Mucosa of rectum (tissue), 2 donors: ENCODE measurements around the gene RNH1.
A peak's percentile ranks its signal among the peaks of the same experiment; 100 is the strongest.

ENCODE experiments used
- H3K27ac ChIP-seq, 2 donors: one replicate each; pipeline ENCODE4 v1.7.0; 2013; ENCODE audit warnings: inconsistent platforms in 2 of 2, low read depth in 2 of 2, low read length in 2 of 2
- H3K27me3 ChIP-seq, 2 donors: one replicate each; pipeline ENCODE4 v1.7.0; 2013; ENCODE audit warnings: low read length in 2 of 2; ENCODE audit not compliant: control insufficient read depth in 2 of 2, insufficient read depth in 2 of 2
- H3K36me3 ChIP-seq, 2 donors: one replicate each; pipeline ENCODE4 v1.7.0; 2013; ENCODE audit warnings: low read length in 2 of 2; ENCODE audit not compliant: control insufficient read depth in 2 of 2, insufficient read depth in 2 of 2
- H3K4me1 ChIP-seq, 2 donors: one replicate each; pipeline ENCODE4 v1.7.0; 2013; ENCODE audit warnings: low read length in 2 of 2, mild to moderate bottlenecking in 1 of 2; ENCODE audit not compliant: control insufficient read depth in 2 of 2, insufficient read depth in 2 of 2
- H3K4me3 ChIP-seq, 2 donors: one replicate each; pipeline ENCODE4 v1.7.0; 2013; ENCODE audit warnings: low read length in 2 of 2
- H3K9ac ChIP-seq, 2 donors: one replicate each; pipeline ENCODE4 v1.7.0; 2013; ENCODE audit warnings: low read length in 2 of 2, low read depth in 1 of 2, mild to moderate bottlenecking in 1 of 2
- H3K9me3 ChIP-seq, 2 donors: one replicate each; pipeline ENCODE4 v1.7.0; 2013; ENCODE audit warnings: low read length in 2 of 2; ENCODE audit not compliant: control insufficient read depth in 2 of 2
- donor health status: healthy.
- donor health status: Normal muscosa, but diverticular disease.

The RNH1 gene

GRCh38 chr11:530960-531831, 24.2 kb upstream of the RNH1 start:
- Histone ChIP-seq H3K4me3 (no peak overlapping the region), H3K36me3 (peaks cover 11 to 14% of the 10 kb centered on the region in 2 donors), H3K9me3 (no peaks in the 10 kb centered on the region), H3K27me3 (no peaks in the 10 kb centered on the region), H3K4me1 (peaks cover 13% of the 10 kb centered on the region in 2 donors), H3K9ac (no peak overlapping the region), H3K27ac (no peak overlapping the region)

GRCh38 chr11:529728-530411, 22.8 kb upstream of the RNH1 start:
- H3K27me3 ChIP-seq, result no peaks in the 10 kb centered on the region
- peaks cover 10 to 13% of the 10 kb centered on the region in 2 donors for H3K4me1 ChIP-seq
- no peaks in the 10 kb centered on the region for H3K9me3 ChIP-seq
- no peak overlapping the region for H3K9ac ChIP-seq
- no peak overlapping the region for H3K4me3 ChIP-seq
- H3K36me3 ChIP-seq, result peaks cover 11 to 14% of the 10 kb centered on the region in 2 donors
- no peak overlapping the region for H3K27ac ChIP-seq

GRCh38 chr11:528815-529727, 22.0 kb upstream of the RNH1 start:
- H3K4me1 ChIP-seq, result peaks cover 7 to 8% of the 10 kb centered on the region in 2 donors
- H3K9me3 ChIP-seq, result no peaks in the 10 kb centered on the region
- H3K36me3 ChIP-seq, result peaks cover 11 to 14% of the 10 kb centered on the region in 2 donors
- H3K4me3 ChIP-seq, result no peak overlapping the region
- no peak overlapping the region for H3K9ac ChIP-seq
- H3K27me3 ChIP-seq, result no peaks in the 10 kb centered on the region
- no peak overlapping the region for H3K27ac ChIP-seq

- Histone ChIP-seq H3K27me3 (no peaks in the 10 kb centered on the region), H3K27ac (no peak overlapping the region), H3K4me1 (peaks cover 0 to under 1% of the 10 kb centered on the region in 2 donors), H3K9ac (no peak overlapping the region), H3K36me3 (peaks cover 8 to 14% of the 10 kb centered on the region in 2 donors), H3K4me3 (no peak overlapping the region), H3K9me3 (no peaks in the 10 kb centered on the region)
Measured at GRCh38 chr11:528166-528814, 21.2 kb upstream of the RNH1 start.

GRCh38 chr11:526192-526591, 19.1 kb upstream of the RNH1 start:
- Histone ChIP-seq H3K9ac (no peak overlapping the region), H3K27ac (no peak overlapping the region), H3K36me3 (no peaks in the 10 kb centered on the region), H3K4me3 (no peak overlapping the region), H3K27me3 (no peaks in the 10 kb centered on the region), H3K4me1 (no peaks in the 10 kb centered on the region), H3K9me3 (no peaks in the 10 kb centered on the region)

GRCh38 chr11:521177-521688, 14.2 kb upstream of the RNH1 start:
- H3K9ac ChIP-seq, result no peak overlapping the region
- H3K4me3 ChIP-seq, result no peak overlapping the region
- H3K27ac ChIP-seq, result no peak overlapping the region
- no peaks in the 10 kb centered on the region for H3K36me3 ChIP-seq
- peaks cover 0 to 5% of the 10 kb centered on the region in 2 donors for H3K4me1 ChIP-seq
- peaks cover 0 to 3% of the 10 kb centered on the region in 2 donors for H3K9me3 ChIP-seq
- H3K27me3 ChIP-seq, result no peaks in the 10 kb centered on the region

- Histone ChIP-seq H3K27me3 (no peaks in the 10 kb centered on the region), H3K9ac (no peak overlapping the region), H3K4me3 (no peak overlapping the region), H3K27ac (no peak overlapping the region), H3K9me3 (peaks cover 0 to 3% of the 10 kb centered on the region in 2 donors), H3K36me3 (no peaks in the 10 kb centered on the region), H3K4me1 (peaks cover 0 to 5% of the 10 kb centered on the region in 2 donors)
Measured at GRCh38 chr11:520428-521176, 13.6 kb upstream of the RNH1 start.

GRCh38 chr11:518463-519202, 11.6 kb upstream of the RNH1 start:
- Histone ChIP-seq H3K27me3 (no peaks in the 10 kb centered on the region), H3K4me3 (peak overlapping the region; percentile 29 to 37), H3K27ac (peak overlapping the region; percentile 78 to 84), H3K4me1 (peaks cover 0 to 5% of the 10 kb centered on the region in 2 donors), H3K36me3 (peaks cover 0 to 5% of the 10 kb centered on the region in 2 donors), H3K9ac (peak overlapping the region in 1 of 2 donors; percentile 26), H3K9me3 (peaks cover 0 to 3% of the 10 kb centered on the region in 2 donors)
